H1 (cell line): ENCODE measurements around the gene DLGAP3. TPM values are rescaled to one million over a fixed set of nuclear protein-coding genes. Genes with fewer than 3 reads are reported as not detected.

Experiments
- CTCF ChIA-PET: fragments of 300-600 bp; sonication (Branson Sonifier 250); formaldehyde crosslinking; loops from one replicate; lab custom pipeline; 2021; ENCODE audit not compliant: partially characterized antibody; lab: Charles Lee
- POLR2A ChIA-PET: fragments of 300-600 bp; sonication (Branson Sonifier 250); formaldehyde crosslinking; loops from one replicate; lab custom pipeline; 2021; ENCODE audit warnings: inconsistent platforms; ENCODE audit not compliant: partially characterized antibody; lab: Charles Lee
- DNase-seq, 2 experiments: peaks; one replicate each; pipeline versions ENCODE4 v3.0.0 to v3.0.0-alpha.2; 2010 to 2022; ENCODE audit warnings: low spot score in 2 of 2, low read depth in 1 of 2, mixed read lengths in 1 of 2
- FAIRE-seq: peaks from 2 replicates; lab custom pipeline; 2011; peaks lifted over from hg19 to GRCh38; lab: Jason Lieb, UNC
- H2AFZ ChIP-seq: 2 replicates; pipeline ENCODE4 v1.8.1; 2012; ENCODE audit warnings: low read length, inconsistent platforms
- H2AK5ac ChIP-seq: 2 replicates; pipeline ENCODE4 v1.6.1; 2013; ENCODE audit warnings: low read depth, low read length
- H2BK120ac ChIP-seq: replicated peaks from 2 replicates; pipeline ENCODE3; 2013; ENCODE audit warnings: low read depth, low read length, inconsistent platforms
- H2BK12ac ChIP-seq: 2 replicates; pipeline ENCODE4 v1.6.1; 2013; ENCODE audit warnings: low read depth, low read length
- H2BK15ac ChIP-seq: 2 replicates; pipeline ENCODE4 v1.6.1; 2013; ENCODE audit warnings: low read length
- H2BK20ac ChIP-seq: 2 replicates; pipeline ENCODE4 v1.6.1; 2013; ENCODE audit warnings: low read length
- H2BK5ac ChIP-seq: 2 replicates; pipeline ENCODE4 v1.6.1; 2013; ENCODE audit warnings: low read depth, low read length
- H3K14ac ChIP-seq: 2 replicates; pipeline ENCODE4 v1.6.1; 2013; ENCODE audit warnings: inconsistent platforms; ENCODE audit not compliant: insufficient read length
- H3K18ac ChIP-seq: 2 replicates; pipeline ENCODE4 v1.6.1; 2013; ENCODE audit warnings: low read length; ENCODE audit errors: extremely low read depth
- H3K23ac ChIP-seq: 2 replicates; pipeline ENCODE4 v1.6.1; 2013; ENCODE audit warnings: inconsistent platforms; ENCODE audit not compliant: insufficient read length
- H3K23me2 ChIP-seq: 2 replicates; pipeline ENCODE4 v1.6.1; 2013; ENCODE audit warnings: low read depth, low read length
- H3K27ac ChIP-seq: 2 replicates; pipeline ENCODE4 v1.6.1; 2011; ENCODE audit warnings: low read depth, low read length, inconsistent platforms
- H3K27me3 ChIP-seq, 4 experiments: replicated peaks in 1 of 4; 1 replicate in 1 of 4; 2 replicates in 3 of 4; pipeline versions ENCODE4 v1.6.1 to v1.8.1; 2011 to 2013; ENCODE audit warnings: low read length in 3 of 4, mild to moderate bottlenecking in 3 of 4, inconsistent platforms in 2 of 4, mixed read lengths in 2 of 4, moderate library complexity in 1 of 4; ENCODE audit not compliant: control insufficient read depth in 3 of 4, insufficient read depth in 3 of 4; ENCODE audit errors: extremely low read depth in 1 of 4
- H3K36me3 ChIP-seq, 4 experiments: 2 replicates each; pipeline versions ENCODE4 v1.6.1 to v1.8.1; 2011 to 2013; ENCODE audit warnings: mild to moderate bottlenecking in 4 of 4, low read length in 3 of 4, moderate library complexity in 2 of 4, control low read depth in 1 of 4, inconsistent platforms in 1 of 4; ENCODE audit not compliant: insufficient read depth in 4 of 4, control insufficient read depth in 2 of 4
- H3K4ac ChIP-seq: replicated peaks from 2 replicates; pipeline ENCODE3; 2013; ENCODE audit warnings: low read length, low read depth, mixed read lengths, inconsistent platforms; ENCODE audit not compliant: insufficient read length
- H3K4me1 ChIP-seq, 4 experiments: replicated peaks in 1 of 4; 1 replicate in 1 of 4; 2 replicates in 3 of 4; pipeline versions ENCODE4 v1.6.1 to v1.8.1; 2011 to 2013; ENCODE audit warnings: low read length in 3 of 4, inconsistent platforms in 2 of 4, mixed read lengths in 1 of 4; ENCODE audit not compliant: insufficient read depth in 4 of 4, control insufficient read depth in 3 of 4
- H3K4me2 ChIP-seq, 2 experiments: 2 replicates each; pipeline versions ENCODE4 v1.6.1 to v1.8.1; 2011 to 2013; ENCODE audit warnings: low read depth in 2 of 2, low read length in 2 of 2, control low read depth in 1 of 2, inconsistent platforms in 1 of 2, mild to moderate bottlenecking in 1 of 2; ENCODE audit not compliant: insufficient read depth in 1 of 2
- H3K4me3 ChIP-seq, 4 experiments: fragments of 200-600, 300-600 bp in 1 of 4; sonication (generic), shearing (Covaris generic), sonication (Bioruptor Twin) in 1 of 4; 2 replicates each; pipeline versions ENCODE4 v1.5.1 to v1.8.1; 2011 to 2016; ENCODE audit warnings: low read length in 4 of 4, low read depth in 3 of 4, control low read depth in 2 of 4, inconsistent platforms in 2 of 4, mild to moderate bottlenecking in 2 of 4, mixed read lengths in 1 of 4, moderate library complexity in 1 of 4; ENCODE audit not compliant: insufficient read depth in 2 of 4; ENCODE audit errors: extremely low read depth in 1 of 4
- H3K56ac ChIP-seq: replicated peaks from 2 replicates; pipeline ENCODE3; 2013; ENCODE audit warnings: low read depth, mild to moderate bottlenecking, mixed read lengths, low read length, inconsistent platforms; ENCODE audit not compliant: insufficient read length
- H3K79me1 ChIP-seq: 2 replicates; pipeline ENCODE4 v1.6.1; 2013; ENCODE audit warnings: low read depth, low read length, control low read depth
- H3K79me2 ChIP-seq, 2 experiments: 2 replicates each; pipeline versions ENCODE4 v1.6.1 to v1.8.1; 2012 to 2013; ENCODE audit warnings: low read length in 2 of 2, mild to moderate bottlenecking in 2 of 2, inconsistent platforms in 1 of 2; ENCODE audit not compliant: insufficient read depth in 2 of 2, control insufficient read depth in 1 of 2
- H3K9ac ChIP-seq, 4 experiments: replicated peaks in 1 of 4; 1 replicate in 1 of 4; 2 replicates in 3 of 4; pipeline versions ENCODE4 v1.6.1 to v1.8.1; 2011 to 2013; ENCODE audit warnings: low read depth in 3 of 4, low read length in 3 of 4, control low read depth in 2 of 4, mild to moderate bottlenecking in 2 of 4, moderate library complexity in 2 of 4, inconsistent platforms in 1 of 4; ENCODE audit errors: extremely low read depth in 1 of 4
- H3K9me3 ChIP-seq, 2 experiments: 2 replicates each; pipeline versions ENCODE4 v1.6.1 to v1.8.1; 2012 to 2013; ENCODE audit warnings: mild to moderate bottlenecking in 2 of 2, moderate library complexity in 2 of 2, control low read depth in 1 of 2, inconsistent platforms in 1 of 2, low read depth in 1 of 2, low read length in 1 of 2, mixed read lengths in 1 of 2; ENCODE audit not compliant: insufficient read depth in 2 of 2
- H4K20me1 ChIP-seq, 2 experiments: replicated peaks in 1 of 2; 2 replicates each; pipeline versions ENCODE3 to v1.8.1; 2011 to 2013; ENCODE audit warnings: inconsistent platforms in 2 of 2, low read length in 2 of 2, mild to moderate bottlenecking in 1 of 2; ENCODE audit not compliant: insufficient read depth in 2 of 2, control insufficient read depth in 1 of 2
- H4K5ac ChIP-seq: 2 replicates; pipeline ENCODE4 v1.6.1; 2013; ENCODE audit warnings: low read length, low read depth, mixed read lengths, inconsistent platforms; ENCODE audit not compliant: insufficient read length
- H4K8ac ChIP-seq: 2 replicates; pipeline ENCODE4 v1.8.0; 2013; ENCODE audit warnings: mild to moderate bottlenecking, moderate library complexity, low read length, inconsistent platforms; ENCODE audit not compliant: insufficient read depth; ENCODE audit errors: extremely low read depth
- H4K91ac ChIP-seq: replicated peaks from 2 replicates; pipeline ENCODE3; 2013; ENCODE audit warnings: low read length, mixed read lengths, inconsistent platforms; ENCODE audit not compliant: insufficient read length
- CHD2 ChIP-seq: IDR thresholded peaks from 2 replicates; pipeline ENCODE4 v1.6.1; 2012; ENCODE audit warnings: low read length, improper control_type of control experiment
- CREB1 ChIP-seq: IDR thresholded peaks from 2 replicates; pipeline ENCODE4 v1.6.1; 2012; ENCODE audit warnings: inconsistent platforms
- EGR1 ChIP-seq: IDR thresholded peaks from 2 replicates; pipeline ENCODE4 v1.6.1; 2011; ENCODE audit warnings: low read depth, low read length, borderline replicate concordance
- GTF2F1 ChIP-seq: IDR thresholded peaks from 2 replicates; pipeline ENCODE4 v1.6.1; 2012; ENCODE audit warnings: low read depth, low read length, improper control_type of control experiment, borderline replicate concordance
- HDAC2 ChIP-seq, 2 experiments: fragments of 300-600 bp in 1 of 2; sonication (generic) in 1 of 2; IDR thresholded peaks; 2 replicates each; pipeline ENCODE4 v1.6.1; 2011 to 2012; ENCODE audit warnings: low read depth in 2 of 2, low read length in 2 of 2, mild to moderate bottlenecking in 2 of 2, moderate library complexity in 2 of 2, borderline replicate concordance in 1 of 2, inconsistent platforms in 1 of 2
- JUN ChIP-seq: IDR thresholded peaks from 2 replicates; pipeline ENCODE4 v1.6.1; 2011; ENCODE audit warnings: low read depth, mild to moderate bottlenecking, improper control_type of control experiment, low read length
- NANOG ChIP-seq: IDR thresholded peaks from 2 replicates; pipeline ENCODE4 v1.6.1; 2011; ENCODE audit warnings: low read length, low read depth, mild to moderate bottlenecking, inconsistent platforms; ENCODE audit not compliant: insufficient read depth, poor library complexity, severe bottlenecking
- PHF8 ChIP-seq: fragments of 200-600 bp; sonication (generic); conservative IDR thresholded peaks from 2 replicates; pipeline ENCODE4 v1.7.1; 2012; ENCODE audit warnings: low read depth, mild to moderate bottlenecking, inconsistent platforms, low read length, moderate library complexity
- SIN3A ChIP-seq, 2 experiments: IDR thresholded peaks in 1 of 2; conservative IDR thresholded peaks in 1 of 2; 2 replicates each; pipeline ENCODE4 v1.6.1; 2011 to 2012; ENCODE audit warnings: low read length in 2 of 2, improper control_type of control experiment in 1 of 2, low read depth in 1 of 2, mild to moderate bottlenecking in 1 of 2
- SRF ChIP-seq: IDR thresholded peaks from 2 replicates; pipeline ENCODE4 v1.6.1; 2011; ENCODE audit warnings: mild to moderate bottlenecking, low read depth, low read length, moderate library complexity
- TBP ChIP-seq: IDR thresholded peaks from 2 replicates; pipeline ENCODE4 v1.6.1; 2011; ENCODE audit warnings: low read depth, low read length, improper control_type of control experiment
- ZNF274 ChIP-seq: IDR thresholded peaks from 2 replicates; pipeline ENCODE4 v1.7.0; 2012; ENCODE audit warnings: low read length, borderline replicate concordance; ENCODE audit errors: extremely low read depth
- WGBS, 2 experiments: shearing (Covaris generic) in 1 of 2; methylation state at CpG; one replicate each; pipeline versions ENCODE4 v1.1.6 to v1.1.7; 2013 to 2015; ENCODE audit warnings: low lambda C conversion rate in 2 of 2, mixed read lengths in 2 of 2, inconsistent platforms in 1 of 2, low coverage in 1 of 2, missing lambda C conversion rate in 1 of 2; ENCODE audit not compliant: insufficient replicate concordance in 2 of 2, insufficient coverage in 1 of 2, insufficient read length in 1 of 2; ENCODE audit errors: extremely low coverage in 1 of 2, missing lambda C conversion rate in 1 of 2; 5-methylcytosine and 5-hydroxymethylcytosine counted together
- polyA plus RNA-seq, 7 experiments: library from polyadenylated mRNA; depleted of rRNA in 3 of 7; stranded (reverse) in 5 of 7; unstranded in 2 of 7; fragments of >200 nt in 5 of 7; fragments of 200-250 nt in 2 of 7; gene quantifications; 1 replicate in 5 of 7; 2 replicates in 1 of 7; 4 replicates in 1 of 7; pipeline versions ENCODE4 v1.2.1 to v1.2.3, GENCODE V29; 2011 to 2013; ENCODE audit warnings: missing spikeins in 2 of 7, mixed read lengths in 2 of 7
- total RNA-seq: library from RNA; stranded (reverse); fragmentation: NEBNext Ultra II Directional; extraction: Animal tissue kit (Norgen Biotek cat#: 25700); gene quantifications from 2 replicates; pipeline ENCODE4 v1.2.1, GENCODE V29; 2021
- TF ChIP-seq, protein P1 (sequence below): IDR thresholded peaks from 2 replicates; pipeline ENCODE4 v1.6.1; 2011; ENCODE audit warnings: low read depth, mild to moderate bottlenecking, low read length; ENCODE audit not compliant: insufficient read depth

The DLGAP3 gene
- total and polyA plus RNA-seq, 2 of the 8 experiments (the other 6 are each of a cell fraction or from before 2014, with no cell fraction given), result 3.8 to 13.2 TPM

DNA sequence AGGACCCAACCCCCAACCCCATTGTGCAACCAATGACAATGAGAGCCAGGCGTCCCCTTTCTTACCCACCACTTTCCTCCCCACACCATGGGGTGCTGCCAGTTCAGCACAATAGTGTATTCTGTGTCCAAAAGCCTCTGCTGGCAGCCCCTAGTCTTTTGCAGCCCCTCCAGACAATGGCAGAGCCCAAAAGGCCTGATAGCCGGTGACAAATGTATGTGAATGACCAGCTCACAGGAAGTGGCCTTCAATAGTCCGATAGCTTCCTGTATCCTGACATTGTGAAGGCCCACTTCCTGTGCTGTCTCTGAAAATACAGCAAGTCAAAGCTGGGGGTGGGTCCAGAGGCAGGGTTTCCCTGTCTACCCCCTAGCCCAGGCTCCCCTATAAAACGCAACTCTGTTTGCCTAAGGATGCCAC is 86.5 kb downstream of the DLGAP3 start:
- Histone ChIP-seq H3K79me1 (no peaks in the 10 kb centered on the region), H3K56ac (no peak overlapping the region), H3K23me2 (no peaks in the 10 kb centered on the region), H3K27me3 (no peaks in the 10 kb centered on the region), H2BK120ac (no peak overlapping the region), H4K5ac (no peak overlapping the region), H4K20me1 (no peaks in the 10 kb centered on the region), H3K4ac (no peak overlapping the region), H2BK15ac (no peak overlapping the region; the same call in 1 of the 2 replicates), H2BK5ac (peak overlapping the region; percentile 85), H3K18ac (no peak overlapping the region), H2BK12ac (peak overlapping the region; percentile 91), H2AFZ (no peak overlapping the region), H3K4me3 (no peak overlapping the region; a peak in 1 of 8 replicates), H4K8ac (no peak overlapping the region), H3K23ac (no peak overlapping the region), H3K9ac (no peak overlapping the region), H4K91ac (peak overlapping the region; percentile 12), H3K9me3 (no peaks in the 10 kb centered on the region), H3K79me2 (no peaks in the 10 kb centered on the region), H3K4me2 (peak overlapping the region in 1 of 2 experiments; percentile 65; a peak in 2 of 4 replicates), H3K4me1 (peaks cover 16 to 25% (median 18%) of the 10 kb centered on the region in 4 experiments), H2AK5ac (no peak overlapping the region), H3K36me3 (no peaks in the 10 kb centered on the region), H3K27ac (no peak overlapping the region), H2BK20ac (peak overlapping the region; percentile 84; the same call in 1 of the 2 replicates), H3K14ac (no peak overlapping the region)
- FAIRE-seq (no peak), DNase-seq (no peak)
- ChIA-PET POLR2A (interaction anchor here (1.0 to 1.3 kb wide), 2 partner anchors 12 to 237 kb away, joined by 3 read pairs; partner anchors contain the start of gene ZMYM1), CTCF (interaction anchor here (0.9 to 14.3 kb wide), 7 partner anchors 10 to 51 kb away, joined by 3 to 230 read pairs (median 5); partner anchors contain the start of genes GJA4 and SMIM12)
- 81% methylated on average over 4 of the region's 4 CpGs; no CpG with 5 or more reads in 1 of the 2 experiments for WGBS, 2 experiments
- TF ChIP-seq TBP (no peak), PHF8 (no peak), NANOG (no peak), EGR1 (no peak), GTF2F1 (no peak), HDAC2 (IDR thresholded peaks at IDR 0.05; ENCODE audit: borderline replicate concordance in 1 of 2, low read depth in 2 of 2, low read length in 2 of 2) (no peak), SRF (no peak), SIN3A (conservative IDR thresholded peaks at IDR 0.05 in 1 of 2, IDR thresholded peaks at IDR 0.05 in 1 of 2; ENCODE audit: low read depth in 1 of 2, low read length in 2 of 2) (no peak), ZNF274 (no peak), CREB1 (no peak), JUN (no peak), CHD2 (no peak)
- TF ChIP-seq, protein P1, sequence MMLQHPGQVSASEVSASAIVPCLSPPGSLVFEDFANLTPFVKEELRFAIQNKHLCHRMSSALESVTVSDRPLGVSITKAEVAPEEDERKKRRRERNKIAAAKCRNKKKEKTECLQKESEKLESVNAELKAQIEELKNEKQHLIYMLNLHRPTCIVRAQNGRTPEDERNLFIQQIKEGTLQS, result no peak
